B cell (primary cell): ENCODE data around the gene DRC1. TPM values are rescaled to one million over a fixed set of nuclear protein-coding genes. Genes with fewer than 3 reads are reported as not detected.

Experiments
- ATAC-seq: fragments of 200-7000 bp; cut with Tn5 transposase; one replicate; pipeline ENCODE4 v1.10.0; 2021; ENCODE audit warnings: low read depth, mild to moderate bottlenecking, moderate number of reproducible peaks, moderate library complexity
- CTCF ChIA-PET: fragments of 350-600 bp; sonication (Branson Sonifier 250); formaldehyde crosslinking; loops from one replicate; lab custom pipeline; 2021; ENCODE audit warnings: antibody characterized with exemption, inconsistent platforms; lab: Charles Lee
- POLR2A ChIA-PET: fragments of 350-600 bp; sonication (Branson Sonifier 250); formaldehyde crosslinking; loops from one replicate; lab custom pipeline; 2021; ENCODE audit warnings: antibody characterized with exemption; lab: Charles Lee
- DNase-seq: peaks from one replicate; pipeline ENCODE4 v3.0.0; 2013
- H2AFZ ChIP-seq: 2 replicates; pipeline ENCODE4 v1.6.1; 2012; ENCODE audit warnings: mild to moderate bottlenecking, low read depth, low read length; ENCODE audit not compliant: insufficient read depth, poor library complexity, severe bottlenecking
- H3K27ac ChIP-seq, 2 donors: 1 replicate in 1 of 2; 2 replicates in 1 of 2; pipeline ENCODE4 v1.5.1; 2012 to 2013; ENCODE audit warnings: low read length in 2 of 2, mild to moderate bottlenecking in 2 of 2, moderate library complexity in 1 of 2
- H3K27me3 ChIP-seq, 4 experiments: fragments of 200-600 bp in 1 of 4; sonication (generic) in 1 of 4; replicated peaks in 1 of 4; 1 replicate in 2 of 4; 2 replicates in 2 of 4; pipeline versions ENCODE4 v1.6.1 to v1.7.0; 2013 to 2016; ENCODE audit warnings: low read length in 3 of 4, mild to moderate bottlenecking in 2 of 4, mixed read lengths in 1 of 4, moderate library complexity in 1 of 4; ENCODE audit not compliant: insufficient read depth in 4 of 4, control insufficient read depth in 3 of 4; ENCODE audit errors: control extremely low read depth in 1 of 4
- H3K36me3 ChIP-seq, 2 experiments: replicated peaks in 1 of 2; 1 replicate in 1 of 2; 2 replicates in 1 of 2; pipeline versions ENCODE4 v1.6.1 to v1.7.1; 2013; ENCODE audit warnings: low read length in 1 of 2; ENCODE audit not compliant: insufficient read depth in 2 of 2, control insufficient read depth in 1 of 2; ENCODE audit errors: control extremely low read depth in 1 of 2, extremely low read depth in 1 of 2
- H3K4me1 ChIP-seq, 2 donors: fragments of 200-600 bp in 1 of 2; sonication (generic) in 1 of 2; 1 replicate in 1 of 2; 2 replicates in 1 of 2; pipeline versions ENCODE4 v1.5.1 to v1.6.1; 2013 to 2017; ENCODE audit warnings: low read length in 2 of 2; ENCODE audit not compliant: control insufficient read depth in 2 of 2, insufficient read depth in 2 of 2
- H3K4me2 ChIP-seq: replicated peaks from 2 replicates; pipeline ENCODE3; 2012; ENCODE audit warnings: mild to moderate bottlenecking, low read depth, low read length; ENCODE audit not compliant: poor library complexity, severe bottlenecking
- H3K4me3 ChIP-seq, 5 experiments: fragments of 200-600 bp in 1 of 5; sonication (generic) in 1 of 5; 1 replicate in 3 of 5; 2 replicates in 2 of 5; pipeline versions ENCODE4 v1.5.1 to v1.7.0; 2011 to 2016; ENCODE audit warnings: low read length in 4 of 5, mild to moderate bottlenecking in 4 of 5, low read depth in 2 of 5, control low read depth in 1 of 5, moderate library complexity in 1 of 5; ENCODE audit not compliant: insufficient read depth in 1 of 5; ENCODE audit errors: control extremely low read depth in 1 of 5, extremely low read depth in 1 of 5
- H3K79me2 ChIP-seq: fragments of 200-600 bp; sonication (generic); one replicate; pipeline ENCODE4 v1.6.0; 2016; ENCODE audit warnings: low read length; ENCODE audit not compliant: control insufficient read depth, insufficient read depth
- H3K9ac ChIP-seq: fragments of 200-600 bp; sonication (generic); 2 replicates; pipeline ENCODE4 v1.6.1; 2017; ENCODE audit warnings: mild to moderate bottlenecking, low read length, moderate library complexity
- H3K9me3 ChIP-seq, 3 donors: one replicate each; pipeline versions ENCODE4 v1.6.1 to v1.7.1; 2013; ENCODE audit warnings: low read length in 2 of 3; ENCODE audit not compliant: control insufficient read depth in 2 of 3, insufficient read depth in 1 of 3; ENCODE audit errors: control extremely low read depth in 1 of 3
- H4K20me1 ChIP-seq: 2 replicates; pipeline ENCODE4 v1.6.0; 2012; ENCODE audit warnings: mild to moderate bottlenecking, low read length; ENCODE audit not compliant: insufficient read depth, control insufficient read depth, poor library complexity, severe bottlenecking
- H3K27ac Mint-ChIP-seq: one replicate; pipeline ENCODE4 v1.8.0; 2021; ENCODE audit warnings: mixed read lengths
- H3K27me3 Mint-ChIP-seq: one replicate; pipeline ENCODE4 v1.8.0; 2021; ENCODE audit warnings: mixed read lengths
- H3K4me1 Mint-ChIP-seq: one replicate; pipeline ENCODE4 v1.8.0; 2021; ENCODE audit warnings: mixed read lengths
- H3K4me3 Mint-ChIP-seq: one replicate; pipeline ENCODE4 v1.8.0; 2021; ENCODE audit warnings: mixed read lengths
- H3K9me3 Mint-ChIP-seq: one replicate; pipeline ENCODE4 v1.8.0; 2022; ENCODE audit warnings: mixed read lengths; ENCODE audit not compliant: insufficient read depth
- CTCF ChIP-seq: fragments of 200-600 bp; IDR thresholded peaks from one replicate; pipeline ENCODE4 v1.8.0; 2022; ENCODE audit warnings: antibody characterized with exemption, mild to moderate bottlenecking
- EZH2 ChIP-seq: IDR thresholded peaks from 2 replicates; pipeline ENCODE4 v1.6.1; 2012; ENCODE audit warnings: borderline replicate concordance, low read depth, mild to moderate bottlenecking, moderate library complexity, low read length; ENCODE audit not compliant: insufficient read depth, poor library complexity, severe bottlenecking
- WGBS: methylation state at CpG from one replicate; pipeline ENCODE4 v1.1.5; 2013; ENCODE audit warnings: missing lambda C conversion rate; ENCODE audit not compliant: insufficient coverage; 5-methylcytosine and 5-hydroxymethylcytosine counted together
- intact Hi-C: fragments of 100-400 bp; cut with micrococcal nuclease; formaldehyde crosslinking; loops from one replicate; pipeline ENCODE4 v1.10.0; 2022
- polyA plus RNA-seq: library from polyadenylated mRNA; depleted of rRNA; stranded (reverse); fragments of >200 nt; gene quantifications from 2 replicates; pipeline ENCODE4 v1.2.3, GENCODE V29; 2012
- total RNA-seq, 2 donors: library from RNA; stranded (reverse); fragments of 120-200 nt in 1 of 2; gene quantifications; 1 replicate in 1 of 2; 2 replicates in 1 of 2; pipeline versions ENCODE4 v1.2.3 to v1.2.4, GENCODE V29; 2013 to 2022

Gene DRC1
- total and polyA plus RNA-seq, 2 donors (not counting 1 experiment from before 2014, with no cell fraction given), result not detected

GRCh38 chr2:26483516-26483915 is 81.8 kb downstream of the DRC1 start:
- Mint-ChIP-seq H3K4me1 (no peaks in the 10 kb centered on the region), H3K27ac (no peak overlapping the region), H3K4me3 (no peak overlapping the region), H3K27me3 (peaks cover 9% of the 10 kb centered on the region), H3K9me3 (no peaks in the 10 kb centered on the region)
- Histone ChIP-seq H3K27me3 (no peaks in the 10 kb centered on the region), H4K20me1 (no peaks in the 10 kb centered on the region), H3K4me2 (no peak overlapping the region), H3K27ac (no peak overlapping the region), H3K4me1 (no peaks in the 10 kb centered on the region), H2AFZ (no peak overlapping the region), H3K9ac (no peak overlapping the region), H3K9me3 (peaks cover 0 to 3% (median 0%) of the 10 kb centered on the region in 3 donors), H3K36me3 (no peaks in the 10 kb centered on the region), H3K4me3 (no peak overlapping the region), H3K79me2 (no peaks in the 10 kb centered on the region)
- intact Hi-C loops, result no loop called here
- POLR2A ChIA-PET, result no interaction called here
- CTCF ChIA-PET, result no interaction called here
- ATAC-seq (no peak), DNase-seq (no peak)
- TF ChIP-seq CTCF (no peak), EZH2 (no peak)
- WGBS, result 93% methylated on average over 7 of the region's 11 CpGs

- Histone ChIP-seq H3K9ac (no peak overlapping the region), H3K4me3 (no peak overlapping the region), H2AFZ (no peak overlapping the region), H3K36me3 (no peaks in the 10 kb centered on the region), H3K79me2 (no peaks in the 10 kb centered on the region), H3K27ac (no peak overlapping the region), H3K27me3 (no peaks in the 10 kb centered on the region), H3K4me2 (no peak overlapping the region), H4K20me1 (no peaks in the 10 kb centered on the region), H3K4me1 (no peaks in the 10 kb centered on the region), H3K9me3 (peaks cover 0 to 3% (median 0%) of the 10 kb centered on the region in 3 donors)
- WGBS, result 91% methylated on average over 10 of the region's 13 CpGs
- ChIA-PET CTCF (no interaction called here), POLR2A (no interaction called here)
- Mint-ChIP-seq H3K9me3 (no peaks in the 10 kb centered on the region), H3K27ac (no peak overlapping the region), H3K4me3 (no peak overlapping the region), H3K4me1 (no peaks in the 10 kb centered on the region), H3K27me3 (peaks cover 9% of the 10 kb centered on the region)
- TF ChIP-seq CTCF (no peak), EZH2 (no peak)
- intact Hi-C loops, result no loop called here
- DNase-seq (no peak), ATAC-seq (no peak)
Measured at GRCh38 chr2:26483957-26484565, 82.3 kb downstream of the DRC1 start.
